Measurements from ENCODE around the gene GFM2.

GFM2 gene

DNA sequence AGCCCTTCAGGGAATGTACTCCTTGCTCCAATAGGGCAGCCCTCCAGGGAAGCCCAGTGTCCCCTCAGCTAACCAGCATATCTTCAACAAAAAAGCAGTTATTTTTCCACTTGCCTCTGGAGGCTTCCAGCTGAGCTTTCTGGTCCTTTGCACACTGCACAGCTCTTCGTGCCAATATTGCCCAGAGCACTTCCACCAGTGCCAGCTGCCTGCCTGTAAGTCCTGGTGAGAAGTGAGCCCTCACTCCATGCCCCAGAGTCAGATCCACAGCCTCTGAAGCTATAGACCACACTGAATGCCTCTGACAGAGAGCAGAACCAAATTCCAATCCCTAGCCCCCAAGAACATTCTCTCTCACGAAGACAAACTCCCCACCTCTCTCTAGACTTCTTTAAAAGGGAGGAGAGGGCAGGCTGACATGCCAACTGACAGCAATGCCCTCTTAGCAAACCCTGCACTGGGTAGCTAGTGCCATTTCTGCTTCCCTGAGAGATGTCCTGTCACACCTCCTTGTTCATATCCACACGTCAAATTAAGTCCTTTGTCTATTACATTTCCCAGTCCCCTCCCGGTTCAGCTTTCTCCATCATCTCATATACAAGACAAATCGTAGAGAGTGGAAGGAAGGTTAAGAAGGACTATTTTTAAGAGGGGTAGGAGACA, 94.6 kb downstream of the GFM2 start:
- Histone ChIP-seq H3K36me3 (ENCODE audit: insufficient read depth, low read length) (no peaks in the 10 kb centered on the region), H3K27me3 (ENCODE audit: insufficient read depth, low read length) (no peaks in the 10 kb centered on the region), H3K4me1 (ENCODE audit: insufficient read depth, low read length) (no peaks in the 10 kb centered on the region), H3K9ac (ENCODE audit: low read depth, low read length) (no peak overlapping the region), H3K4me3 (ENCODE audit: low read length) (no peak overlapping the region), H3K27ac (ENCODE audit: low read depth, low read length) (no peak overlapping the region), H3K9me3 (ENCODE audit: insufficient read depth, low read depth, low read length) (0 out of 2 replicates have a peak, but pooled peaks cover 8% of the 10 kb centered on the region)
- WGBS: 88% methylated on average over 4 of the region's 5 CpGs
